ENCODE measurements around the gene PDE7B.

DNA sequence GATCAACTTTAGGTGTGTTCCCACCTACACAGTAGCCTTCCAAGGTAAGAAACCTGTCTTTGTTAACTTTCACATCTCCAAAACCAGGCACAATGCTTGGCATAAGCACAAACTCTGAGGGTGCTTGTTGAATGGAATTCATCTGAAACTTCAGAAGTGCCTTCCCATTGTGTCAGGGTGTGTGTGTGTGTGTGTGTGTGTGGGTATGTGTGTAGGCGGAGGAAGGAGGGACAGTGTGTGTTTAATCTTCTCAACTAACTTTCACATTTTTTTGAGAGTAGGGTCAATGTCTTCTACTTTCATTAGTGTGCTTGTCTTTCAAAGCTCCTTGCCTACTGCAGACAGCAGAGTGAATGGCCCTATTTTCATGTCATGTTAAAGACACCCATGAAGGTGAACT, 45.6 kb downstream of the PDE7B start:
- TF ChIP-seq, protein P1, sequence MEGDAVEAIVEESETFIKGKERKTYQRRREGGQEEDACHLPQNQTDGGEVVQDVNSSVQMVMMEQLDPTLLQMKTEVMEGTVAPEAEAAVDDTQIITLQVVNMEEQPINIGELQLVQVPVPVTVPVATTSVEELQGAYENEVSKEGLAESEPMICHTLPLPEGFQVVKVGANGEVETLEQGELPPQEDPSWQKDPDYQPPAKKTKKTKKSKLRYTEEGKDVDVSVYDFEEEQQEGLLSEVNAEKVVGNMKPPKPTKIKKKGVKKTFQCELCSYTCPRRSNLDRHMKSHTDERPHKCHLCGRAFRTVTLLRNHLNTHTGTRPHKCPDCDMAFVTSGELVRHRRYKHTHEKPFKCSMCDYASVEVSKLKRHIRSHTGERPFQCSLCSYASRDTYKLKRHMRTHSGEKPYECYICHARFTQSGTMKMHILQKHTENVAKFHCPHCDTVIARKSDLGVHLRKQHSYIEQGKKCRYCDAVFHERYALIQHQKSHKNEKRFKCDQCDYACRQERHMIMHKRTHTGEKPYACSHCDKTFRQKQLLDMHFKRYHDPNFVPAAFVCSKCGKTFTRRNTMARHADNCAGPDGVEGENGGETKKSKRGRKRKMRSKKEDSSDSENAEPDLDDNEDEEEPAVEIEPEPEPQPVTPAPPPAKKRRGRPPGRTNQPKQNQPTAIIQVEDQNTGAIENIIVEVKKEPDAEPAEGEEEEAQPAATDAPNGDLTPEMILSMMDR (IDR thresholded peaks at IDR 0.05), result no peak
- TF ChIP-seq POLR2AphosphoS5 (IDR thresholded peaks at IDR 0.05), result no peak
- TF ChIP-seq POLR2A (IDR thresholded peaks at IDR 0.05), result no peak
